ENCODE results near the gene ARHGEF10L. TPM values are rescaled to one million over a fixed set of nuclear protein-coding genes. Genes with fewer than 3 reads are reported as not detected.

Gene ARHGEF10L
- total RNA-seq, 4 donors from 2014 or later = 72.7 to 177 (median 156) TPM

DNA sequence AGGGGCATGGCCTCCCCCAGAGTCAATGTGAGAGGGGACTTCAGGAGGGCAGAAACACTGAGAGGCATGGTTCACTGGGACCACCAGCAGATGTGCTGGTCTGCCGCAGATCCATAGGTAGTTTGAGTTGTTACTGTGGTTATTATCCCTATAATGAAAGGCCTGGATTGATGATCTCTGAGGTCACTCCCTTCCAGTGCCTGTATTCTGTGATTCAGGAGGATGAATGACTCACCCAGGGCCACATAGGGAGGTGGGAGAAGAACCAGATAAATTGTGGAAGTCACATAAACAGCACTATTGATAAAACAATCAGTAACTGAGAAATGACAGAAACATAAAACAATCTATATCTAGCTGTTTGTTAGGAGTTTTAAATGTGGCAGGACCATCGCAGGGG lies 193.0 kb downstream of the ARHGEF10L start:
- Histone ChIP-seq H3K4me3 (no peak overlapping the region), H3K36me3 (no peaks in the 10 kb centered on the region), H3K27me3 (no peaks in the 10 kb centered on the region), H3K4me1 (no peaks in the 10 kb centered on the region), H3K27ac (no peak overlapping the region), H3K9me3 (no peaks in the 10 kb centered on the region)
- TF ChIP-seq, protein P1, sequence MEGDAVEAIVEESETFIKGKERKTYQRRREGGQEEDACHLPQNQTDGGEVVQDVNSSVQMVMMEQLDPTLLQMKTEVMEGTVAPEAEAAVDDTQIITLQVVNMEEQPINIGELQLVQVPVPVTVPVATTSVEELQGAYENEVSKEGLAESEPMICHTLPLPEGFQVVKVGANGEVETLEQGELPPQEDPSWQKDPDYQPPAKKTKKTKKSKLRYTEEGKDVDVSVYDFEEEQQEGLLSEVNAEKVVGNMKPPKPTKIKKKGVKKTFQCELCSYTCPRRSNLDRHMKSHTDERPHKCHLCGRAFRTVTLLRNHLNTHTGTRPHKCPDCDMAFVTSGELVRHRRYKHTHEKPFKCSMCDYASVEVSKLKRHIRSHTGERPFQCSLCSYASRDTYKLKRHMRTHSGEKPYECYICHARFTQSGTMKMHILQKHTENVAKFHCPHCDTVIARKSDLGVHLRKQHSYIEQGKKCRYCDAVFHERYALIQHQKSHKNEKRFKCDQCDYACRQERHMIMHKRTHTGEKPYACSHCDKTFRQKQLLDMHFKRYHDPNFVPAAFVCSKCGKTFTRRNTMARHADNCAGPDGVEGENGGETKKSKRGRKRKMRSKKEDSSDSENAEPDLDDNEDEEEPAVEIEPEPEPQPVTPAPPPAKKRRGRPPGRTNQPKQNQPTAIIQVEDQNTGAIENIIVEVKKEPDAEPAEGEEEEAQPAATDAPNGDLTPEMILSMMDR (IDR thresholded peaks at IDR 0.05) = no peak
- no peak for TF ChIP-seq POLR2A (IDR thresholded peaks at IDR 0.05)
- DNase-seq = no peak

DNA sequence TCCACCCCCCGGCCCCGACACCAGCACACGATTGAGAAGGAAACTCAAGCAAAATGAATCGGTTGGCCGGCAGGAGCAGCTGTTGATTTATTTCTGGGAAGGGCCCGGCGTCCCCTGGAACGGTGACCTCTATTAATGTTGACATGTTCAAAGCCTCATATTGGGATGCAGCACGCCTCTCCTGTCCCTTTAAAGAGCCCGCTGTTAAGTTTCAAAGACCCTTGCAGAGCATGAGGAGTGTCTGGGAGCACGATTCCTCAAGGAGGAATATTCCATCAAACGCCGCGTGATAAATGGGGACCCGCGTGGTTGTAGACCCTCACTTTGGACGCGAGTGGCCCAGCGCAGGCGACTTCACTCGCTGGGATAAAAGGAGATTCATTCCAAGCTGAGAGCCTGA lies 194.2 kb downstream of the ARHGEF10L start:
- no peak overlapping the region for H3K4me3 ChIP-seq
- no peak for DNase-seq
- H3K36me3 ChIP-seq = no peaks in the 10 kb centered on the region
- H3K27me3 ChIP-seq = no peaks in the 10 kb centered on the region
- H3K9me3 ChIP-seq = no peaks in the 10 kb centered on the region
- H3K4me1 ChIP-seq = no peaks in the 10 kb centered on the region
- TF ChIP-seq, protein P1 (IDR thresholded peaks at IDR 0.05) = no peak
- TF ChIP-seq POLR2A (IDR thresholded peaks at IDR 0.05) = no peak
- no peak overlapping the region for H3K27ac ChIP-seq

DNA sequence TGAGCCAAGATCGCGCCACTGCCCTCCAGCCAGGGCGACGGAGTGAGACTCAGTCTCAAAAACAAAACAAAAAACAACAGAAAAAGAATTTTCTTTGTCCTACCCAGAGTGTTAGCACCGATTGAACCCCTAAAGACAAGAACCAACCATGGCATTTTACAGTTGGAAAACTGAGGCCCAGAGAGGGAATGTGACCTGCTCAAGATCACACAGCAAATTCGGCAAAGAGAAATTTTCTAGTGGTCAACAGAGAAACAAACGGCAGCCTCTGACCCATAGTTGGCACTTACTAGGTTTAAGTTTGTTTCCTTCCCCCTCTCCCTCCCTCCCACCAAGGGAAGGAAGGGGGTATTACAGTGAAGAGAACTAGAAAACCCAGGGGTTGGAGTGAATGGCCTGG lies 195.1 kb downstream of the ARHGEF10L start:
- no peaks in the 10 kb centered on the region for H3K9me3 ChIP-seq
- TF ChIP-seq, protein P1 (IDR thresholded peaks at IDR 0.05) = no peak
- no peak for TF ChIP-seq POLR2A (IDR thresholded peaks at IDR 0.05)
- H3K4me3 ChIP-seq = no peak overlapping the region
- H3K27ac ChIP-seq = no peak overlapping the region
- H3K36me3 ChIP-seq = no peaks in the 10 kb centered on the region
- H3K27me3 ChIP-seq = no peaks in the 10 kb centered on the region
- H3K4me1 ChIP-seq = no peaks in the 10 kb centered on the region
- DNase-seq = no peak

DNA sequence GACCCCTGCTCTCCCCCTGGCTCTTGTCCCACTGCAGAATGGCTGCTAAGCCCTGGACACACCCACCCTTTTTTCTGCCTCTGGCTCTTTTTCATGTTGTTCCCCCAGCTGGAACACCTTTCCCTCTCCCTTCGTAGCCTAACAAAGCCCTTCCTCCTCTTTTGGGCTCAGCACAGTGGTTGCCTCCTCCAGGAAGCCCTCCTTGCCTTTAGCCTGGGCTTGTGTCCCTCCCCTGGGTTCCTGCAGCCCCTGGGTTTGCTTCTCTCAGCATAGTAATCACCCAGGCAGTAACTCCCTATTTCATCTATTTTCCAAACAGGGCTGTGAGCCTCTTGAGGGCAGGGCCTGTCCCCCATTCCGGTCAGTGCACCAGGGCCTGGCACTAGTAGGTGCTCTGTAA lies 195.8 kb downstream of the ARHGEF10L start:
- H3K4me1 ChIP-seq = no peaks in the 10 kb centered on the region
- no peak overlapping the region for H3K27ac ChIP-seq
- no peaks in the 10 kb centered on the region for H3K9me3 ChIP-seq
- no peaks in the 10 kb centered on the region for H3K36me3 ChIP-seq
- H3K4me3 ChIP-seq = no peak overlapping the region
- no peaks in the 10 kb centered on the region for H3K27me3 ChIP-seq
- no peak for DNase-seq
- TF ChIP-seq, protein P1 (IDR thresholded peaks at IDR 0.05) = no peak
- TF ChIP-seq POLR2A (IDR thresholded peaks at IDR 0.05) = no peak

DNA sequence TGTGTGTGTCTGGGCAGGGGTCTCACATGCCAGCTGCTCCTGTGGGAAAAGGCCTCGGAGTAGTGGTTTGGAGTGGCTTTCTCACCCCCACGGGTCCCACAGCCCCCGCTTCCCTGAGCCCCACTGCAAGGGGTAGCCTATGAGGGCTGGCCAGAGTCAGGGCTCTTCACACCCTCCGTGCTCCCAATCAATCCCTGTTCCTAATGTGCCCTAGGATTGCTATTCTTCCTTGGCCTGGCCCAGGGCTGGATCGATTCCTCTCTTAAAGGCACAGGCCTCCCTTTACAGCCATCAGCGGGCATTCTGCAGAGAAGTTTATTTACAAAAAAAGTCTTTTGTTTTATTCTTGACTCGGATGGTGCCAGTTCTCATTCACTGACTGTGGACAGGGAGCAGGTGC lies 196.3 kb downstream of the ARHGEF10L start:
- Histone ChIP-seq H3K27me3 (no peaks in the 10 kb centered on the region), H3K36me3 (no peaks in the 10 kb centered on the region), H3K27ac (no peak overlapping the region), H3K4me3 (no peak overlapping the region), H3K4me1 (no peaks in the 10 kb centered on the region), H3K9me3 (no peaks in the 10 kb centered on the region)
- TF ChIP-seq, protein P1 (IDR thresholded peaks at IDR 0.05) = no peak
- no peak for TF ChIP-seq POLR2A (IDR thresholded peaks at IDR 0.05)
- no peak for DNase-seq

DNA sequence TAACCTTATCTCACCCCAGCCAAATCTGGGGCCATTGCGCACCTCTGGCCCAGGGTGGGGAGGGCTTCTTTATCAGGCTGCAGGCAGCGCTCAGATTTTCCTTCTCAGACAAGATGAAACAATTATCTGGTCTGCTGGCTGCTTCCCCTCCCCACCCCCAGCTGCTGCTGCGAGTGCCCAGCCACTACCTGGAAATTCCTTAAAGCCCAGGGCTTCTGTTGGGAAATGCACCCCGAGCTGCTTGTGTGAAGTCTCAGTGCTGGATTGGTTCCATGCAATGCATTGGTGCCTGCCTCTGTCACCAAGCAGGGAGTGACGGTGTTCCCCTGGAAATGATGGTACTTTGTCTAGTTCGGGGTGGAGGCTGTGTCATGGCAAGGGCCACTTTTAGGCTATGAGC lies 197.1 kb downstream of the ARHGEF10L start:
- Histone ChIP-seq H3K4me1 (no peaks in the 10 kb centered on the region), H3K36me3 (no peaks in the 10 kb centered on the region), H3K9me3 (no peaks in the 10 kb centered on the region), H3K27me3 (no peaks in the 10 kb centered on the region), H3K27ac (no peak overlapping the region), H3K4me3 (no peak overlapping the region)
- TF ChIP-seq, protein P1 (IDR thresholded peaks at IDR 0.05) = no peak
- no peak for DNase-seq

Measured in Peyer's patch (tissue), 4 donors.